VCaP (cell line): Measurements from ENCODE around the gene GAL3ST2.

ENCODE experiments used
- H3K27ac ChIP-seq: fragments of 450-650 bp; 2 replicates; pipeline ENCODE4 v1.5.1; 2017
- TF ChIP-seq, protein P1 (sequence below): fragments of 450-650 bp; conservative IDR thresholded peaks from 2 replicates; pipeline ENCODE4 v1.5.1; 2017; ENCODE audit warnings: mild to moderate bottlenecking, moderate library complexity

GAL3ST2 gene

DNA sequence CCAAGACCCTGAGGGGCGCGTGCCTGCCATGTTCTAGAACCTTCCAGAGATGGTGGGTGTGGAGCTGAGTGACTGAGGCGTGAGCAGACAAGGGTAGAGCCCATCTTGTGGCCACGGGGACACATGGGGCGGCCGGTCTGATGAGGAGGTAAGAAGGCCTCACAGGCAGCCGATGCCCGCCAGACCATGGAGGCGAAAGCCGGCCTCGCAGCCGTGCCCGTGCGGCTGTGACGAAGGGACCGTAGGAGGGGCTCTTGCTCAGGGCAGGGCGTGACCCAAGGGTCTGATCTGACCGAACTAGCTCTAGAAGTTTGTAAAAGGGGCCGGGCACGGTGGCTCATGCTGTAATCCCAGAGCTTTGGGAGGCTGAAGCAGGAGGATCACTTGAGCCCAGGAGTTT lies 22.6 kb upstream of the GAL3ST2 start:
- no peak overlapping the region for H3K27ac ChIP-seq
- TF ChIP-seq, protein P1, sequence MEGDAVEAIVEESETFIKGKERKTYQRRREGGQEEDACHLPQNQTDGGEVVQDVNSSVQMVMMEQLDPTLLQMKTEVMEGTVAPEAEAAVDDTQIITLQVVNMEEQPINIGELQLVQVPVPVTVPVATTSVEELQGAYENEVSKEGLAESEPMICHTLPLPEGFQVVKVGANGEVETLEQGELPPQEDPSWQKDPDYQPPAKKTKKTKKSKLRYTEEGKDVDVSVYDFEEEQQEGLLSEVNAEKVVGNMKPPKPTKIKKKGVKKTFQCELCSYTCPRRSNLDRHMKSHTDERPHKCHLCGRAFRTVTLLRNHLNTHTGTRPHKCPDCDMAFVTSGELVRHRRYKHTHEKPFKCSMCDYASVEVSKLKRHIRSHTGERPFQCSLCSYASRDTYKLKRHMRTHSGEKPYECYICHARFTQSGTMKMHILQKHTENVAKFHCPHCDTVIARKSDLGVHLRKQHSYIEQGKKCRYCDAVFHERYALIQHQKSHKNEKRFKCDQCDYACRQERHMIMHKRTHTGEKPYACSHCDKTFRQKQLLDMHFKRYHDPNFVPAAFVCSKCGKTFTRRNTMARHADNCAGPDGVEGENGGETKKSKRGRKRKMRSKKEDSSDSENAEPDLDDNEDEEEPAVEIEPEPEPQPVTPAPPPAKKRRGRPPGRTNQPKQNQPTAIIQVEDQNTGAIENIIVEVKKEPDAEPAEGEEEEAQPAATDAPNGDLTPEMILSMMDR = no peak

DNA sequence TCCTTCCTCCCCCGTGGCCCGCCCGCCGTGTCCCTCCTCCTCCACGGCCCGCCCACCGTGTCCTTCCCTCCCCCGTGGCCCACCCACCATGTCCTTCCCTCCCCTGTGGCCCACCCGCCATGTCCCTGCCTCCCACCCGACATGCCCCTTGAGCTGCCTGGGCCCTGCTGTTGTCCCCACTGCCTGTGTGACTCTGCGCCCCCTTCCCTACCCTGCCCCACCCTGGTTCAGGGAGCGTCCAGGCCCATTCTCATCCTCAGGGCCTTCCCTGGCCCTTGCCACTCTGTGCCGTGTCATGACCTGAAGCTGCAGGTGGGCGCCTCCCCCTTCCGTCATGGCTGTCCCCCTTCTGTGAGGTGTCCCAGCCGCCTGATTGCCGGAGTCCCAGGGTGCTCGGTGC lies 21.5 kb upstream of the GAL3ST2 start:
- TF ChIP-seq, protein P1 = no peak
- H3K27ac ChIP-seq = no peak overlapping the region

DNA sequence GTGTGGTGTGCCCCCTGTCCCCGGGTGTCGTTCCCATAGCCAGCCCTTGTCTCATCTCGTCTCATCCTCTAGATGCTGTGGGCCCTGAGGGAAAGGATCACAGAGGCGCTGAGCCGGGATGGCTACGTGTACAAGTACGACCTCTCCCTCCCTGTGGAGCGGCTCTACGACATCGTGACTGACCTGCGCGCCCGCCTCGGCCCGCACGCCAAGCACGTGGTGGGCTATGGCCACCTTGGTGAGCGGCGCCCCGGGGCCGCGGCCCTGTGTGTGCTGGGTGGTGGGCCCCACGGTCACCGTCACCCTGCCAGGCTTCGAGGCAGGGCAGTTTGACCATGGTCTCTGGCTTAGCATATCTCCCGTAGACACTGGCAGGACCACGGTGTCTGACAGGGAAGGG lies 20.8 kb upstream of the GAL3ST2 start:
- H3K27ac ChIP-seq = no peak overlapping the region
- TF ChIP-seq, protein P1 = no peak

DNA sequence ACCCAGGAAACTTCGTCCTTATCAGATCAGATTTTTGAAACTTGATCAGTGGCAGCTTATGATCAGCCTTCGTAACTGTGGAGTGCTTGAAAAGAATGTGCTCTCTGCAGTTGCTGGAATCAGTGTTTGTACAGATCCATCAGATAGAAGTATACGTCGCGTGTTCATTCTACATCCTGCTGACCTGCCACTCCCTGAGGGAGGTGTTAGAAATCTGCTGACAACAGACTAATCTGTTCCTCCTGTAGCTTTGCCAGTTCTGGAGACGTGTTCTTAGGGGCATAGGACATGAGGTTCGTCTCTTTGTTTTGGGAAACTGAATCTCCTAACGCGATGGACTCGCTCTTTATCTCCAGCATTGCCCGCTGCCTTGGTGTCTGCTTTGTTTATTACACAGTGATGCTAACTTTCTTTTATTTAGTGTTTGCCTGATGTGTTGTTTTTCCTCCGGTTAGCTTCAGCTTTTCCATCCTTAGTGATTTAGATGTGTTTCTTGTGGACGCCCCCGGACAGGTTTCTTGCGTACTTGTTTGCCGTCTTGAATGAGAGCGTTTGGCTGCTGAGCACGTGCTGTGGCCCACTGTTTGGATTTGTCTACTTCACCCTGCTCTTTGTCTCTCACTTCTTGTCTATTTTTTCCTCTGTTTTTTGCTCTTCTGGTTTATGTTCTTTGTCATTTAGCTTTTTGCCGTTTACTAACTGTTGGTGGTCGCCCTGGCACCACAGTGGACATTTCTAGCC lies 17.4 kb upstream of the GAL3ST2 start:
- H3K27ac ChIP-seq = peak overlapping the region; percentile 84
- TF ChIP-seq, protein P1 = no peak

DNA sequence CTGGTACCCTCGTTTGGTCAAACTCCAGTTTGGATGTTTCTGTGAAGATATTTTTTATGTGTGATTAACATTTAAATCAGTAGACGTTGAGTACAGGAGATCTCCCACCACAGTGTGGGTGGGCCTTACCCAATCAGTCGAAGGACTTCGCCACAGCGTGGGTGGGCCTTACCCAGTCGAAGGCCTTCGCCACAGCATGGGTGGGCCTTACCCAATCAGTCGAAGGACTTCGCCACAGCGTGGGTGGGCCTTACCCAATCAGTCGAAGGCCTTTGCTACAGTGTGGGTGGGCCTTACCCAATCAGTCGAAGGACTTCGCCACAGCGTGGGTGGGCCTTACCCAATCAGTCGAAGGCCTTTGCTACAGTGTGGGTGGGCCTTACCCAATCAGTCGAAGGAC lies 16.7 kb upstream of the GAL3ST2 start:
- peak overlapping the region; percentile 84 for H3K27ac ChIP-seq

DNA sequence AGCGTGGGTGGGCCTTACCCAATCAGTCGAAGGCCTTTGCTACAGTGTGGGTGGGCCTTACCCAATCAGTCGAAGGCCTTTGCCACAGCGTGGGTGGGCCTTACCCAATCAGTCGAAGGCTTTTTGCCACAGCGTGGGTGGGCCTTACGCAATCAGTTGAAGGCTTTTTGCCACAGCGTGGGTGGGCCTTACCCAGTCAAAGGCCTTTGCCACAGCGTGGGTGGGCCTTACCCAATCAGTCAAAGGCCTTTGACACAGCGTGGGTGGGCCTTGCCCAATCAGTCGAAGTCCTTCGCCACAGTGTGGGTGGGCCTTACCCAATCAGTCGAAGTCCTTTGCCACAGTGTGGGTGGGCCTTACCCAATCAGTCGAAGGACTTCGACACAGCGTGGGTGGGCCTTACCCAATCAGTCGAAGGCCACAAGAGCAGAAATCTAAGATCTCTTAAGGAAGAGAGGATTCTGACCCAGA lies 16.3 kb upstream of the GAL3ST2 start:
- no peak overlapping the region for H3K27ac ChIP-seq
- TF ChIP-seq, protein P1 = no peak

DNA sequence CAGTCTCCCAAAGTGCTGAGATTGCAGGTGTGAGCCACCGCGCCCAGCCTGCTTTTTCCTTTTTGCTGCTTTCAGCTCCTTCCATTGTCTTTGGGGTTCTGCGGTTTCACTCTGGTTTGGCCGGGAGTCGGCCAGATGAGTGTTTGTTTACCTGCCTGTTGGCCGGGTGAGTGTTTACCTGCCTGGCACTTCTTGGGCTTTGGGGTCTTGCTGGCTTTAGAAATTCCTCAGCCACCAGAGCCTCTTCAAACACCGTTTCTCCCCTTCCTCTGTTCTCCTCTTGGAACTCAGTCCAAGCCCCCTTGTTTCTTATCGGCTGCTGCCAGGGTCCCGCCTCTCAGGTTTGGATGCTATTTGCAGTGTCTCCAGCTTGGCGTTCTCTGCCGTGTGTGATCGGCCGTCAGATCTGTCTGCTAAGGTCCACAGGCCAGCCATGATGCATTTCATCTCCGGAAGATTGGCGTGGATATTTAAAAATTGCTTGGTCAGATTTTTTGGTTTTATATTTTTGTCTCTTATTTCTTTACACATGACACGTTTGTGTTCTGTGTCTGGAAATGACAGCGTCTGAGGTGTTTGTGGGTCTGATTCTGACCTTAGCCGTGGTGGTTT lies 14.2 kb upstream of the GAL3ST2 start:
- TF ChIP-seq, protein P1 = no peak
- peak overlapping the region; percentile 80 for H3K27ac ChIP-seq

DNA sequence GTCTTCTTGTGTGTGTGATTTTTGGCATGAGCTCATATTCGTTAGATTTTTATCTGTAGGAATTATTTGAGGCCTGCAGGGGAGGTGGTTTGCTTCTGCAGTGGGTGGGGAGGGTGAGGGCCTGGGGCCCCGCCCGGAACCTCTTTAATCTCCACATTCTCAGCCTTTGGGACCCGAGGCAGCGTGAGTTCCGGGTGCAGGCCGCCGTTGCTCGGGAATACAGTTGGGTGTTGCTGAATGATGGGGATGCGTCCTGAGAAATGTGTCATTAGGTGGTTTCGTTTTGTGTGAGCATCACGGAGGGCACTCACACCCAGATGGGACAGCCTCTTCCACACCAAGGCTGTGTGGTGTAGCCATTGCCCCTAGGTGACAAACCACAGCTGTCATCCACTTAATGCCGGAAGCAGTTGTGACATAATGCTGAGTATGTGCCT lies 13.7 kb upstream of the GAL3ST2 start:
- TF ChIP-seq, protein P1 = no peak
- H3K27ac ChIP-seq = peak overlapping the region; percentile 80
